Peyer's patch (tissue), 4 donors: ENCODE measurements around the gene LRRC34. TPM values are rescaled to one million over a fixed set of nuclear protein-coding genes. Genes with fewer than 3 reads are reported as not detected.

Experiments
- DNase-seq, 3 donors: peaks; one replicate each; pipeline ENCODE4 v3.0.0-alpha.2; 2017 to 2019
- H3K27ac ChIP-seq, 4 donors: fragments of 200-600 bp; sonication (generic); one replicate each; pipeline ENCODE4 v1.5.1; 2016 to 2019
- H3K27me3 ChIP-seq, 2 donors: fragments of 200-600 bp; sonication (generic); one replicate each; pipeline ENCODE4 v1.5.1; 2019
- H3K36me3 ChIP-seq, 3 donors: fragments of 200-600 bp; sonication (generic); one replicate each; pipeline ENCODE4 v1.5.1; 2016 to 2019
- H3K4me1 ChIP-seq, 4 donors: fragments of 200-600 bp; sonication (generic); one replicate each; pipeline ENCODE4 v1.5.1; 2016 to 2019
- H3K4me3 ChIP-seq, 4 donors: fragments of 200-600 bp; sonication (generic); 1 replicate in 3 of 4; 2 replicates in 1 of 4; pipeline ENCODE4 v1.5.1; 2016 to 2019; ENCODE audit warnings: mild to moderate bottlenecking in 1 of 4
- H3K9me3 ChIP-seq, 4 donors: fragments of 200-600 bp; sonication (generic); one replicate each; pipeline ENCODE4 v1.5.1; 2016 to 2019; ENCODE audit warnings: mild to moderate bottlenecking in 1 of 4
- CTCF ChIP-seq, 6 experiments: fragments of 450-650 bp in 4 of 6; fragments of 200-600 bp in 2 of 6; sonication (generic) in 1 of 6; IDR thresholded peaks; one replicate each; pipeline ENCODE4 v1.5.1; 2017 to 2019; ENCODE audit warnings: antibody characterized with exemption in 6 of 6, mild to moderate bottlenecking in 3 of 6, moderate library complexity in 1 of 6
- POLR2A ChIP-seq, 2 donors: fragments of 450-650 bp; IDR thresholded peaks; one replicate each; pipeline ENCODE4 v1.5.1; 2017; ENCODE audit warnings: antibody characterized with exemption in 2 of 2, mild to moderate bottlenecking in 2 of 2, moderate library complexity in 2 of 2
- total RNA-seq, 4 donors: library from RNA; depleted of rRNA; stranded (reverse); fragments of >200 nt; gene quantifications; one replicate each; pipeline ENCODE4 v1.1.0, GENCODE V29; 2016

Gene LRRC34
- total RNA-seq = under 1 TPM in 2 of 4 donors, not detected in 2; 0.28 to 0.35 TPM

GRCh38 chr3:169812332-169813235, at the start of gene LRRC34, which contains the start of gene LRRIQ4:
LRRC34 (minus strand) TSS chr3:169812904; CDS start chr3:169812548, 356 bp downstream.
LRRIQ4 (plus strand) TSS chr3:169812870; CDS start chr3:169821922, 9,052 bp downstream.
- H3K27me3 ChIP-seq = no peaks in the 10 kb centered on the region
- peaks cover 0 to 5% (median 0%) of the 10 kb centered on the region in 4 donors for H3K9me3 ChIP-seq
- H3K36me3 ChIP-seq = no peaks in the 10 kb centered on the region
- peak within 1 kb of the TSS; percentile 30 to 74 (median 52) for H3K27ac ChIP-seq
- TF ChIP-seq POLR2A (IDR thresholded peaks at IDR 0.05) (no peak), CTCF (IDR thresholded peaks at IDR 0.05) (peak in 1 of 6 experiments; percentile 7)
- peak; percentile 73 to 93 (median 87) for DNase-seq
- peak within 1 kb of the TSS; percentile 36 to 67 (median 54) for H3K4me3 ChIP-seq
- H3K4me1 ChIP-seq = peaks cover 0 to 9% (median 0%) of the 10 kb centered on the region in 4 donors

GRCh38 chr3:169861871-169862270, 49.2 kb upstream of the LRRC34 start:
- TF ChIP-seq POLR2A (IDR thresholded peaks at IDR 0.05) (no peak), CTCF (IDR thresholded peaks at IDR 0.05) (no peak)

GRCh38 chr3:169857811-169858210, 45.1 kb upstream of the LRRC34 start:
- TF ChIP-seq CTCF (IDR thresholded peaks at IDR 0.05) = no peak
- TF ChIP-seq POLR2A (IDR thresholded peaks at IDR 0.05) = no peak
- H3K9me3 ChIP-seq = no peaks in the 10 kb centered on the region
- H3K4me3 ChIP-seq = no peak overlapping the region
- H3K36me3 ChIP-seq = peaks cover 0 to 10% (median 0%) of the 10 kb centered on the region in 3 donors
- DNase-seq = no peak
- H3K27me3 ChIP-seq = no peaks in the 10 kb centered on the region
- H3K27ac ChIP-seq = no peak overlapping the region
- no peaks in the 10 kb centered on the region for H3K4me1 ChIP-seq

More at GRCh38 chr3:169861871-169862270, 49.2 kb upstream of the LRRC34 start:
- Histone ChIP-seq H3K4me3 (no peak overlapping the region), H3K4me1 (peaks cover 0 to 16% (median 0%) of the 10 kb centered on the region in 4 donors), H3K27ac (no peak overlapping the region), H3K27me3 (no peaks in the 10 kb centered on the region), H3K9me3 (no peaks in the 10 kb centered on the region), H3K36me3 (peaks cover 0 to 10% (median 0%) of the 10 kb centered on the region in 3 donors)
- DNase-seq = no peak

- no peaks in the 10 kb centered on the region for H3K9me3 ChIP-seq
- peaks cover 0 to 7% (median 0%) of the 10 kb centered on the region in 3 donors for H3K36me3 ChIP-seq
- no peak for TF ChIP-seq POLR2A (IDR thresholded peaks at IDR 0.05)
- TF ChIP-seq CTCF (IDR thresholded peaks at IDR 0.05) = no peak
- no peak overlapping the region for H3K4me3 ChIP-seq
- H3K4me1 ChIP-seq = no peaks in the 10 kb centered on the region
- H3K27me3 ChIP-seq = no peaks in the 10 kb centered on the region
- no peak for DNase-seq
- no peak overlapping the region for H3K27ac ChIP-seq
Measured at GRCh38 chr3:169855514-169855913, 42.8 kb upstream of the LRRC34 start.

- H3K36me3 ChIP-seq = no peaks in the 10 kb centered on the region
- peaks cover 0 to 7% (median 0%) of the 10 kb centered on the region in 4 donors for H3K4me1 ChIP-seq
- H3K9me3 ChIP-seq = no peaks in the 10 kb centered on the region
- no peaks in the 10 kb centered on the region for H3K27me3 ChIP-seq
- H3K4me3 ChIP-seq = no peak overlapping the region
- DNase-seq = no peak
- TF ChIP-seq POLR2A (IDR thresholded peaks at IDR 0.05) = no peak
- no peak for TF ChIP-seq CTCF (IDR thresholded peaks at IDR 0.05)
- H3K27ac ChIP-seq = no peak overlapping the region
Measured at GRCh38 chr3:169850618-169851017, 37.9 kb upstream of the LRRC34 start.
